Measurements from ENCODE around the gene XRCC6.
A peak's percentile ranks its signal among the peaks of the same experiment; 100 is the strongest.
"Not testable (repeated sequence)": the region's sequence is repeated elsewhere in the genome, so short reads cannot be mapped to it uniquely, and the experiment has no call there.

Gene XRCC6

GRCh38 chr22:41654322-41654721 is 33.2 kb downstream of the XRCC6 start:
- DNase-seq, result no peak

DNA sequence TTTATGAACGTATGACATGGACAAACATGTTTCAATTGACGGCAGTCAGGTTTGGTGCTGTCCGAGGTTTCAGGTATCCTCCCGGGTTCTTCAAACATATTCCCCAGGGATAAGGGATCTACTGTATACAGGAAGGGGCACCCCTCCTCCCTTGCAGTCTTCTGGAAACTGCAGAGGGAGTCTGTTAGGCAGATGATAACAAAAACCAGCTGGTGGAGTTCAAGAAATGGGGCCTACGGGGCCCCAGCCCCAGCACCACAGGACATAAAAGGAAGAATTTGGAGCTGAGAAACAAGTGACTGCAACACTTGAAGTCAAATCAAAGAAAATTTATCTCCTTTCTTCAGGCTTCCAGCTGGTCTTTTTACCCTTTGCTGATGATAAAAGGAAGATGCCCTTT is 35.5 kb downstream of the XRCC6 start:
- no peak for DNase-seq

DNA sequence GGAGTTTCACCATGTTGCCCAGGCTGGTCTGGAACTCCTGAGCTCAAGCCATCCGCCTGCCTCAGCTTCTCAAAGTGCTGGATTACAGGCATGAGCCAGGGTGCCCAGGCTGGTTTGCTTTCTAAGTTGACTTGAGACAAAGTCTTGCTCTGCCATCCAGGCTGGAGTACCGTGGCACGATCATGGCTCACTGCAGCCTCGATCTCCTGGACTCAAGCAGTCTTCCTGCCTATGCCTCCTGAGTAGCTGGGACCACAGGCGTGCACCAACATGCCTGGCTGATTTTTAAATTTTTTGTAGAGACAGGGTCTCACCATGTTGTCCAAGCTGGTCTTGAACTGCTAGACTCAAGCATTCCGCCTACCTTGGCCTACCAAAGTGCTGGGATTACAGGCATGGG is 36.6 kb downstream of the XRCC6 start:
- no peak for DNase-seq

DNA sequence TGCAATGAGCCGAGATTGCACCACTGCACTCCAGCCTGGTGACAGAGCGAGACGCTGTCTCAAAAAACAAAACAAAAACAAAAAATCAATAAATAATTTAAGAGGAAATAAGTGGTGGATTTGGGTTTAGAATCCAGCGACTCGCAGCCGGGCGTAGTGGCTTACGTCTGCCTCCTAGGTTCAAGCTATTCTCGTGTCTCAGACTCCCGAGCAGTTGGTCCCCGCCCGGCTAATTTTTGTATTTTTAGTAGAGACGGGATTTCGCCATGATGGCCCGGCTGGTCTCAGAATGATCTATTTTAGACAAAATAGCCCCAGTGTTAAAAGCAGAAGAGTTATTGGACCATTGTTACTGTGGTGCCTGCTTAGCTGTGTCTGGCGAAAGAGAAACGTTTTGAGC is 37.8 kb downstream of the XRCC6 start:
- no peak for DNase-seq

DNA sequence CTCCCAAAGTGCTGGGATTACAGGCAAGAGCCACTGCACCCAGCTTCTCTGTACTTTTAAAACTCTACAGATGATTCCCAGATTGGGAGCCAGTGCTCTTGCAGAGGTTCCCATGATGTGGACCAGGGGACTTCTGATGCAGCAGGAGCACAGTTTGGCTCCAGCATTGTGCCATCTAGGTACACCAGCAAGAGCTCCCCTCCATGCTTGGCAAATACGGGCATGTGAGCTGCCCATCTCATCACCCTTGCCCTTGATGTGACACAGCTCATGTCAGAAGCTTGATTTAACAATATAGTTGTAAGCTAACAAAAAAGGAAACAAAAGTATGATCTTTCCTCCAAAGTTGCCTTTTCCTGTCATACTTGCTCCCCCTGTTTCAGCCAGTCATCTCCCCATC is 38.8 kb downstream of the XRCC6 start:
- no peak for DNase-seq

GRCh38 chr22:41660416-41660815 is 39.3 kb downstream of the XRCC6 start:
- no peak for DNase-seq

DNA sequence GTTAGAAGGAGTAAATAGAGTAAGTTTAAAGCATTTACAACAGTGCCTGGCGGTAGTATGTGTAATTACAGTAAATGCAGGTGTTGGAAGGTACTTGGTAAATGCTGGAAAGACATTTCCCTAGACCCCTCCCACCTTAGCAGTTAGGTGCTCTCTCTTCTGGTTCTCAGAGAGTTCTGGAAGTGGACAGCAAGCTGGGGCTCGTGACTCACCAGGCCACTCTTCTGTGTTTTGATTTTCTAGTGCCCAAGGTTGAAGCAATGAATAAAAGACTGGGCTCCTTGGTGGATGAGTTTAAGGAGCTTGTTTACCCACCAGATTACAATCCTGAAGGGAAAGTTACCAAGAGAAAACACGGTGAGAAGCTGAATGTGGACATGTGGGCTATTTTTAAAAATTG is 40.0 kb downstream of the XRCC6 start:
- no peak for DNase-seq

- DNase-seq, result no peak
These were observed 40.6 kb downstream of the XRCC6 start for GRCh38 chr22:41661713-41662112.

DNA sequence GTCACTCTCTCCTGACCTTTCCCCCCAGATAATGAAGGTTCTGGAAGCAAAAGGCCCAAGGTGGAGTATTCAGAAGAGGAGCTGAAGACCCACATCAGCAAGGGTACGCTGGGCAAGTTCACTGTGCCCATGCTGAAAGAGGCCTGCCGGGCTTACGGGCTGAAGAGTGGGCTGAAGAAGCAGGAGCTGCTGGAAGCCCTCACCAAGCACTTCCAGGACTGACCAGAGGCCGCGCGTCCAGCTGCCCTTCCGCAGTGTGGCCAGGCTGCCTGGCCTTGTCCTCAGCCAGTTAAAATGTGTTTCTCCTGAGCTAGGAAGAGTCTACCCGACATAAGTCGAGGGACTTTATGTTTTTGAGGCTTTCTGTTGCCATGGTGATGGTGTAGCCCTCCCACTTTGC is 42.5 kb downstream of the XRCC6 start:
- not testable (repeated sequence) for DNase-seq

GRCh38 chr22:41664490-41664889 is 43.4 kb downstream of the XRCC6 start:
- DNase-seq, result no peak

DNA sequence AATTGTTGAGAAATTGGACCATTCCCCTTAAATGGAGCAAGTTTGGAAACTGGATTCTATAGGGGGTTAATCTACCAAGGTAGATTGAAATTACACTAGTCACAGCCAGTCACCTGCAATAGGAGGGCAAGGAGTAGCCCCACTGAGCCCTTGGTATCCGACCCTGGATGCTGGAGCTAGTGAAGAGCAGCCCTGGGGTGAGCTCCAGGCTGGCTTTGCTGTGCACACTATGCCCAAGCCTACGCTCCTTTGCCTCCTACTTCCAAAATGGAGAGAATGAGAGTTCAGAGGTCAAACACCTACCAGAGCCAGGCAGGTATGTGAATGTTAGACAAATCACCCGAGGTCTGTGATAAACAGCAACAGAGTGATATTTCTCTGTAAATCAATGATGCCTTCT is 43.9 kb downstream of the XRCC6 start:
- no peak for DNase-seq

DNA sequence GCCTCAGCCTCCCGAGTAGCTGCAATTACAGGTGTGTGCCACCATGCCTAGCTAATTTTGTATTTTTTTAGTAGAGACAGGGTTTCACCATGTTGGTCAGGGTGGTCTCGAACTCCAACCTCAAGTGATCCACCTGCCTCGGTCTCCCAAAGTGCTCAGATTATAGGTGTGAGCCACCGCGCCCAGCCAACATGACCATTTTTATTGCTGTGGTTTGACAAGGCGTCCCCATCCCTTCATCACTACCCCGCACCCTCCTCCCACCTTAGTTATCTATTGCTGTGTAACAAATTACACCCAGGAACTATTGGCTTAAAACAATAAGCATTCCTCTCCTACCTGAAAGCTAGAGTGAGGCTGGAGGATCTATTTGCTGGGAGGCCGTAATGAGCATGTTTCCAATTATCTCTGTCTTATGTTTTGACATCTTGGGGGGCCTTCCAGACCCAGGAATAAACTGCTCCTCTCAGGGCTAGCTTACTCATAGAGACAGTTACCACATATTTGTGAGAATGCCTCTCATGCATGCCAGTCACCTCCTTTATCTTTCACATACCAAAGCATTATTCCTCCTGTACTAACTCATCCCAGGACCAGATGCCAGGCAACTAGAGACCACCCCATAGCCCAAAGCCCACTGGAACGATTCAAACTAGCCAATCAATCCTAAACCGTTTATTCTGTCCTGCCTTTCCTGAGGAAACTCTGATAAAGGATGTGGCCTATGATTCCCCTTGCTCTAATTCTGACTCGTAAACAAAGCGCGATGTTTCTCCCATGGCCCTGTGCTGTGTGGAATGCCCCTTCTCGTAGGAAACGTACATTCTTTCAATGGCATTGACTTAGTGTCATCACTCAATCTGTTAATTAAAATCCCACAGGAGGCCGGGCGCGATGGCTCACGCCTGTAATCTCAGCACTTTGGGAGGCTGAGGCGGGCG is 48.1 kb downstream of the XRCC6 start:
- no peak for DNase-seq

- DNase-seq, result not testable (repeated sequence)
These were observed 51.0 kb downstream of the XRCC6 start for GRCh38 chr22:41672096-41672495.

- no peak for DNase-seq
These were observed 51.9 kb downstream of the XRCC6 start for GRCh38 chr22:41672780-41673509.

DNA sequence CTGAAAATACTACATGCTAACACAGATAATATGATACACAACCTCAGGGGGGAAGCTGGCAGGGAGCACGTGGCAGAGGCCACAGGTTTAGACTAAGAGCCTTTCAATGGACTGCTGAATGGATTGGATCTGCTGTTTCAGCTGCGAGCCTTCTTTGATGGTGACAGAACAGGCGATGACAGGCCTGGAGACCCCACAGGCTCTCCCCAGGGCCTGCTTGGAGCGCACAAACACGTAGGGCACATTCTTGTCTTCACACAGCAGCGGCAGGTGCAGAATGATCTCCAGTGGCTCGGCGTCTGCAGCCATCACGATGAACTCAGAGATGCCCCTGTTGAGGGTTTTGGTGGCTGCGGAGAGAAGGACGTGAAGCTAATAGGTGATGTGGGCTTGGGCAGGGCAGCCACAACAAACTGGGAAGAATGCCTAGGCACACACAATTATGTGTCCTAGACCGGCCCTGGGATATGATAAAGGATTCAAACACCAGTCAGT is 53.8 kb downstream of the XRCC6 start:
- DNase-seq, result no peak

DNA sequence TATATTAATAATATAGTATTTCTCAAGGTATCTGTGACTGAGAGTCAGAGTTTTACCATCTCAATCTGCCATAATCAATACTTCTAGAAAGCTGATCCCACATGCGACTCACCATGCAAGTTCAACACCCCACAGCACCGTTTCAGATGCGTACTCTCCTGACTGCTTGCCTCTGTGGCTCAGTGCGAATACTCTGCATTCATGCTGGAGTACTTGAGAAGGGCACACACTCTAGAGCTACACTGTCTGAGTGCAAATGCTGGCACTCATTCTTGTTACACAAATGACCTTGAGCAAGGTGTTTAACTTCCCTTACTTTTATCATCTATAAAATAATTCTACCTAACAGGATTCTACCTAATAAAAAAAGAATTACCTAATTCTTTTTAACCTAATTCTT is 55.0 kb downstream of the XRCC6 start:
- DNase-seq, result no peak

- DNase-seq, result no peak
These were observed 60.5 kb downstream of the XRCC6 start for GRCh38 chr22:41681616-41682015.

- DNase-seq, result peak; percentile 14
These were observed 61.1 kb downstream of the XRCC6 start for GRCh38 chr22:41682033-41682807.

DNA sequence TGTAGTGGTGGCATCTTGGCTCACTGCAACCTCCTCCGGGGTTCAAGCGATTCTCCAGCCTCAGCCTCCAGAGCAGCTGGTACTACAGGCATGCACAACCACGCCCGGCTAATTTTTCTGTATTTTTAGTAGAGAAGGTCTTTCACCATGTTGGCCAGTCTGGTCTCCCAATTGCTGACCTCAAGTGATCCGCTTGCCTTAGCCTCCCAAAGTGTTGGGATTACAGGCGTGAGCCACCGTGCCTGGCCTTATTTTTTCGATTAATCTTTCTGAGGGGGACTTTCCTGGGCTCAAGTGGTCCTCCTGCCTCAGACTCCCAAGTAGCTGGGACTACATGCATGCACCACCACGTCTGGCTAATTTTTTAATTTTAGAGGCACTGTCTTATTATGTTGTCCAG is 62.0 kb downstream of the XRCC6 start:
- no peak for DNase-seq

GRCh38 chr22:41683616-41684015 is 62.5 kb downstream of the XRCC6 start:
- no peak for DNase-seq

- no peak for DNase-seq
These were observed 63.1 kb downstream of the XRCC6 start for GRCh38 chr22:41684194-41684593.

DNA sequence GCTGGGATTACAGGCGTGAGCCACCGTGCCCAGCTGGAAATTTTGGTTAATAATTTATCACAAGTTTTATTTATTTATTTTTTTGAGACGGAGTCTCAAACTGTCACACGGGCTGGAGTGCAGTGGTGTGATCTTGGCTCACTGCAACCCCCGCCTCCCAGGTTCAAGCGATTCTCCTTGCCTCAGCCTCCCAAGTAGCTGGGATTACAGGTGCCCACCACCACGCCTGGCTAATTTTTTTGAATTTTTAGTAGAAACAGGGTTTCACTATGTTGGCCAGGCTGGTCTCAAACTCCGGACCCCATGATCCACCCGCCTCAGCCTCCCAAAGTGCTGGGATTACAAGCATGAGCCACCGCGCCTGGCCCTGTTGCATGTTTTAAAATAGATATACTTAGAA is 65.8 kb downstream of the XRCC6 start:
- not testable (repeated sequence) for DNase-seq

DNA sequence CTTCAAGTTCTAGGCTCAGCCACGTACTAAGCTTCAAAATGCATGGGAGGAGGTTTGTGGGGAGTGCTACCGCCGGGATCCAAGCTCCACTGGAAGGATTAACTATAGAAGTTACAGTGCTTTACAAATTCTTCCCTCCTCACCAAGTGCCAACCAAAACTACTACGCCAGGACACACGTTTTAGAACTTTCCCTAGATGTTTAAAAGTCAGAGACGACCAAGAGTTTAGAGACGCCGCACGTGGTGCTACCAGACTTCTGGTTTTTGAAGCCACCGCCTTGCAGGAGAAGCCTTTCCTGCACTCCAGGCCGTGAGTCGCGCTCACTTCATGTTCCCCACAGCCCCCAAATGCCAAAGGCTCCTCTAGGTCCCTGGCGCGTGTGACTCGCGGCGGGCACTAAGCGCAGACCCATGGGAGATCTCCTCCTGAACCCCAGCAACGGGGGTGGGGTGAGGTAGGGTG is 66.8 kb downstream of the XRCC6 start:
- no peak for DNase-seq
